ENCODE results near the gene NCKIPSD.

NCKIPSD gene

GRCh38 chr3:48700731-48701405 lies 15.2 kb upstream of the NCKIPSD start:
- no peak for TF ChIP-seq CTCF (conservative IDR thresholded peaks at IDR 0.05; ENCODE audit: low read depth, low read length)
- no peak for DNase-seq (ENCODE audit: low read depth)
- H3K4me3 ChIP-seq (ENCODE audit: low read length): no peak overlapping the region

GRCh38 chr3:48698891-48699290 lies 13.2 kb upstream of the NCKIPSD start:
- no peak for DNase-seq (ENCODE audit: low read depth)
- no peak for TF ChIP-seq CTCF (conservative IDR thresholded peaks at IDR 0.05; ENCODE audit: low read depth, low read length)
- H3K4me3 ChIP-seq (ENCODE audit: low read length): no peak overlapping the region

GRCh38 chr3:48697952-48698351 lies 12.2 kb upstream of the NCKIPSD start:
- DNase-seq (ENCODE audit: low read depth): no peak
- TF ChIP-seq CTCF (conservative IDR thresholded peaks at IDR 0.05; ENCODE audit: low read depth, low read length): peak; percentile 2

GRCh38 chr3:48696601-48697000 lies 10.9 kb upstream of the NCKIPSD start:
- TF ChIP-seq CTCF (conservative IDR thresholded peaks at IDR 0.05; ENCODE audit: low read depth, low read length): no peak
- no peak for DNase-seq (ENCODE audit: low read depth)
- H3K4me3 ChIP-seq (ENCODE audit: low read length): no peak overlapping the region

More at GRCh38 chr3:48697952-48698351, 12.2 kb upstream of the NCKIPSD start:
- H3K4me3 ChIP-seq (ENCODE audit: low read length): no peak overlapping the region

- no peak for DNase-seq (ENCODE audit: low read depth)
- no peak for TF ChIP-seq CTCF (conservative IDR thresholded peaks at IDR 0.05; ENCODE audit: low read depth, low read length)
- no peak overlapping the region for H3K4me3 ChIP-seq (ENCODE audit: low read length)
Observed at GRCh38 chr3:48696156-48696555, 10.4 kb upstream of the NCKIPSD start.

GRCh38 chr3:48695393-48695753 lies 9.7 kb upstream of the NCKIPSD start:
- no peak overlapping the region for H3K4me3 ChIP-seq (ENCODE audit: low read length)
- no peak for DNase-seq (ENCODE audit: low read depth)

More at GRCh38 chr3:48695393-48695753, 9.7 kb upstream of the NCKIPSD start:
- TF ChIP-seq CTCF (conservative IDR thresholded peaks at IDR 0.05; ENCODE audit: low read depth, low read length): no peak
